Fibroblast of lung (primary cell): ENCODE data around the gene KHDC3L. TPM values are rescaled to one million over a fixed set of nuclear protein-coding genes. Genes with fewer than 3 reads are reported as not detected.

Experiments
- DNase-seq, 2 donors: peaks; one replicate each; pipeline versions ENCODE4 v3.0.0 to v3.0.0-alpha.2; 2010; ENCODE audit warnings: low read depth in 2 of 2
- H2AFZ ChIP-seq: 2 replicates; pipeline ENCODE4 v1.5.1; 2012; ENCODE audit warnings: low read length, control low read depth, inconsistent platforms
- H3K27ac ChIP-seq: 2 replicates; pipeline ENCODE4 v1.5.1; 2011; ENCODE audit warnings: low read length, control low read depth; ENCODE audit not compliant: insufficient read depth
- H3K27me3 ChIP-seq: 2 replicates; pipeline ENCODE4 v1.5.1; 2011; ENCODE audit warnings: mild to moderate bottlenecking, low read length; ENCODE audit not compliant: control insufficient read depth, insufficient read depth
- H3K36me3 ChIP-seq: 2 replicates; pipeline ENCODE4 v1.5.1; 2011; ENCODE audit warnings: low read length; ENCODE audit not compliant: control insufficient read depth, insufficient read depth
- H3K4me1 ChIP-seq: 2 replicates; pipeline ENCODE4 v1.5.1; 2011; ENCODE audit warnings: low read length; ENCODE audit not compliant: control insufficient read depth, insufficient read depth; ENCODE audit errors: extremely low read depth
- H3K4me2 ChIP-seq: 2 replicates; pipeline ENCODE4 v1.5.1; 2011; ENCODE audit warnings: low read length, control low read depth; ENCODE audit not compliant: insufficient read depth; ENCODE audit errors: extremely low read depth
- H3K4me3 ChIP-seq, 4 experiments: fragments of 200-600 bp in 1 of 4; sonication (generic) in 1 of 4; replicated peaks in 1 of 4; 2 replicates each; pipeline ENCODE4 v1.5.1; 2011 to 2016; ENCODE audit warnings: low read length in 4 of 4, low read depth in 3 of 4, mild to moderate bottlenecking in 3 of 4, control low read depth in 2 of 4, inconsistent platforms in 1 of 4, mixed read lengths in 1 of 4; ENCODE audit not compliant: insufficient read depth in 1 of 4; ENCODE audit errors: control extremely low read depth in 1 of 4
- H3K79me2 ChIP-seq: 2 replicates; pipeline ENCODE4 v1.5.1; 2012; ENCODE audit warnings: mild to moderate bottlenecking, low read length, inconsistent platforms; ENCODE audit not compliant: control insufficient read depth, insufficient read depth
- H3K9ac ChIP-seq: 2 replicates; pipeline ENCODE4 v1.5.1; 2011; ENCODE audit warnings: mild to moderate bottlenecking, low read length, control low read depth; ENCODE audit not compliant: insufficient read depth
- H3K9me3 ChIP-seq: 2 replicates; pipeline ENCODE4 v1.5.1; 2012; ENCODE audit warnings: low read depth, low read length; ENCODE audit not compliant: control insufficient read depth, insufficient read depth
- H4K20me1 ChIP-seq: 2 replicates; pipeline ENCODE4 v1.5.1; 2011; ENCODE audit warnings: low read length; ENCODE audit not compliant: control insufficient read depth, insufficient read depth; ENCODE audit errors: extremely low read depth
- EZH2 ChIP-seq: IDR thresholded peaks from 2 replicates; pipeline ENCODE4 v1.5.1; 2012; ENCODE audit warnings: low read length, control low read depth, mild to moderate bottlenecking; ENCODE audit errors: missing control alignments
- polyA plus RNA-seq, 2 donors: library from polyadenylated mRNA; depleted of rRNA in 1 of 2; stranded (reverse) in 1 of 2; unstranded in 1 of 2; fragments of >200 nt; gene quantifications; 2 replicates each; pipeline ENCODE4 v1.2.1, GENCODE V29; 2011 to 2012; ENCODE audit warnings: missing spikeins in 1 of 2
- total RNA-seq: library from RNA; depleted of rRNA; stranded (reverse); fragments of >200 nt; gene quantifications from 2 replicates; pipeline ENCODE4 v1.2.1, GENCODE V29; 2014
- TF ChIP-seq, protein P1 (sequence below), 2 donors: IDR thresholded peaks in 1 of 2; conservative IDR thresholded peaks in 1 of 2; 1 replicate in 1 of 2; 2 replicates in 1 of 2; pipeline ENCODE4 v1.5.1; 2011 to 2012; ENCODE audit warnings: low read length in 2 of 2, control low read depth in 1 of 2, inconsistent platforms in 1 of 2, low read depth in 1 of 2, mild to moderate bottlenecking in 1 of 2

Gene KHDC3L
- total and polyA plus RNA-seq, 2 donors (not counting 1 experiment from before 2014, with no cell fraction given), result not detected

DNA sequence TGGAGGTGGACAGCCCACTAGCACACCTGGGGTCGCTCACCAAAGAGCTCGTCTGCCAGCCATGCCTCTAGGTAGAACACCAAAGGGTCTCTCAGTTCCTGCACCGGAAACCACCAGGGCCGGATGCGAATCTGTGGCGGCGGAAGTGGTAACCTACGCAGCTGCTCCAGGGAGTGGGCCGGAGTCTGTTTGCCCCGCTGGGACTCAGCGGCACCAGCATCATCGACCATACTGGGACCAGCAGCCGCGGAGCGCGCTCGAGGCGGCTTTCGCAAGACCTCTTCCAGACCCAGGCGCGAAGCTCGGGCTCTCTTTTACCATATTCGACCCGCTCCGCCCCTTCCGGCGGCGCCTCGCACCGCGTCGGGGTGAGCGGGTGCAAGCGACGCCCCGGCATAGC lies 7.1 kb downstream of the KHDC3L start, which contains the start of gene OOEP:
OOEP (minus strand) TSS at position 335 of the 400 bp plus-strand sequence; CDS start at position 230, 105 bp downstream.
- Histone ChIP-seq H3K36me3 (no peaks in the 10 kb centered on the region), H3K79me2 (no peaks in the 10 kb centered on the region), H3K27me3 (peaks cover 4% of the 10 kb centered on the region), H4K20me1 (no peaks in the 10 kb centered on the region), H3K4me1 (no peaks in the 10 kb centered on the region), H3K9me3 (no peaks in the 10 kb centered on the region), H2AFZ (no peak within 1 kb of the TSS), H3K9ac (no peak within 1 kb of the TSS), H3K4me2 (no peak within 1 kb of the TSS), H3K27ac (no peak within 1 kb of the TSS), H3K4me3 (no peak within 1 kb of the TSS)
- TF ChIP-seq EZH2, result no peak
- TF ChIP-seq, protein P1, sequence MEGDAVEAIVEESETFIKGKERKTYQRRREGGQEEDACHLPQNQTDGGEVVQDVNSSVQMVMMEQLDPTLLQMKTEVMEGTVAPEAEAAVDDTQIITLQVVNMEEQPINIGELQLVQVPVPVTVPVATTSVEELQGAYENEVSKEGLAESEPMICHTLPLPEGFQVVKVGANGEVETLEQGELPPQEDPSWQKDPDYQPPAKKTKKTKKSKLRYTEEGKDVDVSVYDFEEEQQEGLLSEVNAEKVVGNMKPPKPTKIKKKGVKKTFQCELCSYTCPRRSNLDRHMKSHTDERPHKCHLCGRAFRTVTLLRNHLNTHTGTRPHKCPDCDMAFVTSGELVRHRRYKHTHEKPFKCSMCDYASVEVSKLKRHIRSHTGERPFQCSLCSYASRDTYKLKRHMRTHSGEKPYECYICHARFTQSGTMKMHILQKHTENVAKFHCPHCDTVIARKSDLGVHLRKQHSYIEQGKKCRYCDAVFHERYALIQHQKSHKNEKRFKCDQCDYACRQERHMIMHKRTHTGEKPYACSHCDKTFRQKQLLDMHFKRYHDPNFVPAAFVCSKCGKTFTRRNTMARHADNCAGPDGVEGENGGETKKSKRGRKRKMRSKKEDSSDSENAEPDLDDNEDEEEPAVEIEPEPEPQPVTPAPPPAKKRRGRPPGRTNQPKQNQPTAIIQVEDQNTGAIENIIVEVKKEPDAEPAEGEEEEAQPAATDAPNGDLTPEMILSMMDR (conservative IDR thresholded peaks at IDR 0.05 in 1 of 2, IDR thresholded peaks at IDR 0.05 in 1 of 2; ENCODE audit: low read depth in 1 of 2, low read length in 2 of 2), result no peak
- no peak for DNase-seq

DNA sequence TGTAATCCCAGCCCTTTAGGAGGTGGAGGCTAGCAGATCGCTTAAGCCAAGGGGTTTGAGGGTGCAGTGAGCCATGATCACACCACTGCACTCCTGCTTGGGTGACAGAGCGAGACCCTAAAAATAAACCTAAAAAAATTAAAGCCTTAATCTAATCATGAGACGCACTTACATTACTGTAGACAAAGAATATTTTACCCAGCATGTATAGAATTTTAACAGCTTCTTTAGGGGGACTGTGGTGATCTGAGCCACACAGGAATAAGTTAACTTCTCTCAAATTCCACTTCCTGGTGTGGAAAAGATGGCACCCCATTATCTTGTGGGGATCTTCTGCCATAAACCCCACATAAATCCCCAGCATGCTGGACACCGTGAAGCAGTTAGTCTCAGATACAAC lies 9.5 kb downstream of the KHDC3L start:
- Histone ChIP-seq H3K4me2 (no peak overlapping the region), H3K4me1 (no peaks in the 10 kb centered on the region), H2AFZ (no peak overlapping the region), H3K27me3 (peaks cover 4% of the 10 kb centered on the region), H3K4me3 (no peak overlapping the region), H3K27ac (no peak overlapping the region), H3K9ac (no peak overlapping the region), H4K20me1 (no peaks in the 10 kb centered on the region), H3K9me3 (no peaks in the 10 kb centered on the region), H3K79me2 (no peaks in the 10 kb centered on the region), H3K36me3 (no peaks in the 10 kb centered on the region)
- DNase-seq, result no peak
- TF ChIP-seq EZH2, result no peak
- TF ChIP-seq, protein P1 (conservative IDR thresholded peaks at IDR 0.05 in 1 of 2, IDR thresholded peaks at IDR 0.05 in 1 of 2; ENCODE audit: low read depth in 1 of 2, low read length in 2 of 2), result no peak

DNA sequence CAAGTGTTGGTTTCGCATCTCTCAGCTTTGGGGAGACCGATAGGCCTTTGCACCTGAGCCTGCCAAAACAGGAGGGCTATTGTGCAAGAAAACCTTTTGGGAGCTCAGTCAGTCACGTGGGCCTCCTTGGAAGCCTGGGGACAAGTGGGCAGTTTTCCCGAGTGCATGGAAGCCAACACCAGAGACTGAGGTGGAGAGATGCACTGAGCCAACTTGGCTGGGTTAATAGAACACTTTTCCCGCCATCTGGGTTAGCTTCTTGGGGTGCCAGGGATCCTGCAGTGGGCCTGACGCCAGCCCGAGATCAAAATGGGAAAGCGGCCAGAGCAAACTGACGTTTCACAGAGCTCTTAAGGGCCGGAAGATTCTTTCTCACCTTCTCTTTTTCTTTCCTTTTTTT lies 10.1 kb downstream of the KHDC3L start:
- Histone ChIP-seq H3K27me3 (peaks cover 4% of the 10 kb centered on the region), H3K4me3 (no peak overlapping the region), H3K27ac (no peak overlapping the region), H3K9ac (no peak overlapping the region), H3K4me2 (no peak overlapping the region), H3K36me3 (no peaks in the 10 kb centered on the region), H4K20me1 (no peaks in the 10 kb centered on the region), H3K79me2 (no peaks in the 10 kb centered on the region), H3K4me1 (no peaks in the 10 kb centered on the region), H2AFZ (no peak overlapping the region), H3K9me3 (no peaks in the 10 kb centered on the region)
- DNase-seq, result no peak
- TF ChIP-seq EZH2, result no peak
- TF ChIP-seq, protein P1 (conservative IDR thresholded peaks at IDR 0.05 in 1 of 2, IDR thresholded peaks at IDR 0.05 in 1 of 2; ENCODE audit: low read depth in 1 of 2, low read length in 2 of 2), result no peak
